Large intestine (tissue), 3 donors: Measurements from ENCODE around the gene TPRA1. TPM values are rescaled to one million over a fixed set of nuclear protein-coding genes. Genes with fewer than 3 reads are reported as not detected.

Experiments used
- DNase-seq, 2 donors: peaks; one replicate each; pipeline versions ENCODE4 v3.0.0 to v3.0.0-alpha.2; 2013
- H3K27ac ChIP-seq: one replicate; pipeline ENCODE4 v1.5.1; 2013; ENCODE audit warnings: low read length
- H3K27me3 ChIP-seq: 2 replicates; pipeline ENCODE4 v1.6.1; 2013; ENCODE audit warnings: low read length; ENCODE audit not compliant: control insufficient read depth, insufficient read depth
- H3K36me3 ChIP-seq: 2 replicates; pipeline ENCODE4 v1.6.1; 2013; ENCODE audit warnings: low read length; ENCODE audit not compliant: control insufficient read depth, insufficient read depth
- H3K4me1 ChIP-seq: one replicate; pipeline ENCODE4 v1.6.1; 2013; ENCODE audit warnings: low read length; ENCODE audit not compliant: control insufficient read depth, insufficient read depth
- H3K4me3 ChIP-seq: one replicate; pipeline ENCODE4 v1.5.1; 2013; ENCODE audit warnings: low read length
- H3K9me3 ChIP-seq: one replicate; pipeline ENCODE4 v1.6.1; 2013; ENCODE audit warnings: mild to moderate bottlenecking, low read depth, low read length, moderate library complexity; ENCODE audit not compliant: control insufficient read depth
- WGBS: methylation state at CpG from one replicate; pipeline ENCODE4 v1.1.5; 2013; ENCODE audit warnings: low lambda C conversion rate; ENCODE audit not compliant: insufficient coverage; 5-methylcytosine and 5-hydroxymethylcytosine counted together
- polyA plus RNA-seq: library from polyadenylated mRNA; unstranded; fragments of 120-200 nt; gene quantifications from one replicate; pipeline ENCODE4 v1.2.1, GENCODE V29; 2013

The TPRA1 gene
- polyA plus RNA-seq, 1 donor = 23.8 TPM

GRCh38 chr3:127616836-127617605 is 26.5 kb upstream of the TPRA1 start:
- peaks cover 75% of the 10 kb centered on the region for H3K36me3 ChIP-seq
- no peak for DNase-seq
- H3K27ac ChIP-seq = no peak overlapping the region

GRCh38 chr3:127615631-127616305 is 25.2 kb upstream of the TPRA1 start:
- peaks cover 70% of the 10 kb centered on the region for H3K36me3 ChIP-seq
- H3K4me1 ChIP-seq = no peaks in the 10 kb centered on the region
- no CpG with 5 or more reads among the region's 6 CpGs for WGBS

More at GRCh38 chr3:127616836-127617605, 26.5 kb upstream of the TPRA1 start:
- no peaks in the 10 kb centered on the region for H3K27me3 ChIP-seq
- no CpG with 5 or more reads among the region's 26 CpGs for WGBS
- no peaks in the 10 kb centered on the region for H3K4me1 ChIP-seq
- no peak overlapping the region for H3K4me3 ChIP-seq
- no peaks in the 10 kb centered on the region for H3K9me3 ChIP-seq

DNA sequence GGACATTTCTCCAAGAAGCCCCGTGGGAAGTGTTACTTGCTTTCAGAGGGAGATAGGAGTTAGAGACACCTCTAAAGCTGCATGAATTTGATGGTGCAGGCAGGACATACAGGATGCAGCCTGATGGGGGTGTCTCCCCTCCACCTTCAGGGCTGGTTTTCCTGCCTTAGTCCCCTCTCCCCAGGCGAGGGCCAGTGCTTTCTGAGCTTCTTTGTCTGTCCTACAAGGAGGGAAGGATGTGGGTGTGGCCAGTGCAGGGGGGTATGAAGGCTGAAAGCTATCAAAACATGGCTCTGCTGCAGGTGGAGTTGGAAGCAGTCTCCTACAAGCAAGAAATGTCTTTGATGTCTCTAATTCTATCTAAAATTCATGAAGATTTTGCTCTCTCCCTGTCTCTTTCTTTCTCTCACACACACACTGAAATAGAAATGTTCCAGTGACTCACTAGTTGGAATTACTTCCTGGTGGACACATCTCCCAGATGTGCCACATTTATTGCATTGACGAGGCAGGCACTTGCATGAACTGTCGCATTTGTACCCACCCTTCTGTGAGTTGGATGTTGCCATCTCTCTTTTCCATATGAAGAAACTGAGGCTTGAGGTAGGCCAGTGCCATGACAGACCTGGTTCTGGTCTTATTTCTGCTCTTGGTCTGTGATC is 24.5 kb upstream of the TPRA1 start:
- Histone ChIP-seq H3K4me1 (no peaks in the 10 kb centered on the region), H3K27me3 (no peaks in the 10 kb centered on the region), H3K27ac (no peak overlapping the region), H3K9me3 (no peaks in the 10 kb centered on the region), H3K4me3 (no peak overlapping the region), H3K36me3 (peaks cover 69% of the 10 kb centered on the region)
- no peak for DNase-seq
- no CpG with 5 or more reads among the region's 4 CpGs for WGBS

More at GRCh38 chr3:127615631-127616305, 25.2 kb upstream of the TPRA1 start:
- no peak for DNase-seq
- H3K27me3 ChIP-seq = no peaks in the 10 kb centered on the region
- H3K4me3 ChIP-seq = no peak overlapping the region
- H3K27ac ChIP-seq = no peak overlapping the region
- no peaks in the 10 kb centered on the region for H3K9me3 ChIP-seq

DNA sequence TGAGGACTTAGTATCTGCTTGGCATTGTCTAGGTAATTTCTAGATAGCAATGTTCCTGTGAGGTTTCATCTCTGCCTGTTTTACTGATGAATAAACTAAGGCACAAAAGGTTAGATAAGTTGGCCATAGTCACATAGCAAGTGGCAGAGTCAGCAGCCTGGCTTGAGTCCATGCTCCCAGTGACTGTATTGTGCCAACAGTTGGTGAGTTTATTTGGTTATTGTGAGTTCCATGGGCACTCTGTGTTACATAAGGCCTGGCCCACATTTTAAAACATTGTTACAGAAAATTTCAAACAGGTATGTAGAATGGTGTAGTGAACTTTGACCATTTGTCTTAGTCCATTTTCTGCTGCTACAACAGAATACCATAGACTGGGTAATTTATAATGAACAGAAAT is 22.9 kb upstream of the TPRA1 start:
- Histone ChIP-seq H3K27me3 (no peaks in the 10 kb centered on the region), H3K4me3 (no peak overlapping the region), H3K36me3 (peaks cover 67% of the 10 kb centered on the region), H3K9me3 (no peaks in the 10 kb centered on the region), H3K27ac (no peak overlapping the region), H3K4me1 (no peaks in the 10 kb centered on the region)
- DNase-seq = no peak

DNA sequence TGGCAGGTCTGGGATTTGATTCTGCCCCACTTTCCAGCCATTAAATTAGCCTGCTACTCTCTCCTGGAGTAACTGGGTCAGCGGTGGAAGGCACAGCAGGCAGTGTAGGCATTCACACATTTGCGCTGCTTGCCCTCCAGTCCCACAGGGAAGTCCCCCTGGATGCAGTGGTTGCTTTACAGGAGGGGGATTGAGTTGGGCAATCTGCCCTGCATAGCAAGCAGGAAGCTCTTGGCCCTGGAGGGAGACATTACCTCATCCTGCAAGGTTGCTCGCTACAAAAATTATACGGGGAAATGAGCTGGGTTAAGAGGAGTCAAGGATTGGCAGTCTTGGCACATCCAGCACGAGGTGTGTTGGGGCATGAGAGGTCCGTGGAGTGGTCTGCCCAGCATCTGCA is 22.4 kb upstream of the TPRA1 start:
- H3K9me3 ChIP-seq = no peaks in the 10 kb centered on the region
- H3K4me1 ChIP-seq = no peaks in the 10 kb centered on the region
- no peak overlapping the region for H3K27ac ChIP-seq
- no CpG with 5 or more reads among the region's 6 CpGs for WGBS
- H3K36me3 ChIP-seq = peaks cover 67% of the 10 kb centered on the region
- H3K4me3 ChIP-seq = no peak overlapping the region
- H3K27me3 ChIP-seq = no peaks in the 10 kb centered on the region
- no peak for DNase-seq

DNA sequence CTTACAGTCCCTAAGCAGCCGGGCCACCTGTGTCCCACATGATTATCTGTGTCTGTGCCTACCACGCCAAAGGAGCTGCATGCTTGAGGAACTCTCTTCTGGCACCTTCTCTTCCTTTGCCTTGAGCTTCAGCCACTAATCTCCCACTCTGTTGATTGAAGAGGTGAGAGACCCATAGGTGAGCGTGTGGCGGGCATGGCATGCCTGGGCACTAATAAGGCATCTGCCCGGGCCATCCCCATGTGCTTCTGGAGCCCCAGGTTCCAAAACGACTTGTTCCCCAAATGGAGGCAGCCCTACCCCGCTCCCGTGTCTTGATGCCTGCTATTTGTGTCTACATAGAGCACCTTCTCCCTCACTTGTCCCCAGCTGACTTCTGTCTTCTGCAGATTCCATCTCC is 20.7 kb upstream of the TPRA1 start:
- Histone ChIP-seq H3K4me1 (no peaks in the 10 kb centered on the region), H3K4me3 (no peak overlapping the region), H3K36me3 (peaks cover 67% of the 10 kb centered on the region), H3K27ac (no peak overlapping the region), H3K9me3 (no peaks in the 10 kb centered on the region), H3K27me3 (no peaks in the 10 kb centered on the region)
- WGBS = 83% methylated on average over 1 of the region's 8 CpGs
- no peak for DNase-seq

DNA sequence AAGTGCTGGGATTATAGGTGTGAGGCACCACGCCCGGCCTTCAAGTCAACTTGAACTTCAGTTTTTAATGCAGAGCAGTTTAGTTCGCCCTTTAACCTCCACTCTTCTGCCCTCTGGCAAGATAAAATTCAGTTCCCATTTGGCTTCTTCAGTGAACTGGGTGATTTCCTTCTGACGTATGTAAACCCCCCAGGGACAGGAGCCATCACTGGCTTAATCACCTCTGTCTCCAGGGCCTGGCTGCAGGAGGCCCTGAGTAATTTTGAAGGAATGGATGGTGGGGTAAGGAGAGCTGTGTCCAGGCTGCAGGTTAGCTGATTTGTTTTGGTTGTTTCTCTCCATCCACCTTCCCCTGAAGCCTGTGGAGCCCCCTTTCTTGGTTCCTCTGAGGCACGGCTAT is 19.6 kb upstream of the TPRA1 start:
- no peak overlapping the region for H3K4me3 ChIP-seq
- 83% methylated on average over 1 of the region's 5 CpGs for WGBS
- H3K27me3 ChIP-seq = no peaks in the 10 kb centered on the region
- H3K4me1 ChIP-seq = no peaks in the 10 kb centered on the region
- H3K36me3 ChIP-seq = peaks cover 67% of the 10 kb centered on the region
- no peaks in the 10 kb centered on the region for H3K9me3 ChIP-seq
- no peak overlapping the region for H3K27ac ChIP-seq
- no peak for DNase-seq

GRCh38 chr3:127608362-127608718 is 17.8 kb upstream of the TPRA1 start:
- Histone ChIP-seq H3K36me3 (peaks cover 72% of the 10 kb centered on the region), H3K4me3 (no peak overlapping the region), H3K9me3 (peaks cover 4% of the 10 kb centered on the region), H3K27ac (no peak overlapping the region), H3K4me1 (no peaks in the 10 kb centered on the region), H3K27me3 (no peaks in the 10 kb centered on the region)
- no peak for DNase-seq
- WGBS = no CpG with 5 or more reads among the region's 14 CpGs

GRCh38 chr3:127607675-127608361 is 17.3 kb upstream of the TPRA1 start:
- Histone ChIP-seq H3K9me3 (peaks cover 4% of the 10 kb centered on the region), H3K4me3 (no peak overlapping the region), H3K4me1 (no peaks in the 10 kb centered on the region), H3K36me3 (peaks cover 68% of the 10 kb centered on the region), H3K27me3 (no peaks in the 10 kb centered on the region), H3K27ac (no peak overlapping the region)
- WGBS = no CpG with 5 or more reads among the region's 7 CpGs
- no peak for DNase-seq

DNA sequence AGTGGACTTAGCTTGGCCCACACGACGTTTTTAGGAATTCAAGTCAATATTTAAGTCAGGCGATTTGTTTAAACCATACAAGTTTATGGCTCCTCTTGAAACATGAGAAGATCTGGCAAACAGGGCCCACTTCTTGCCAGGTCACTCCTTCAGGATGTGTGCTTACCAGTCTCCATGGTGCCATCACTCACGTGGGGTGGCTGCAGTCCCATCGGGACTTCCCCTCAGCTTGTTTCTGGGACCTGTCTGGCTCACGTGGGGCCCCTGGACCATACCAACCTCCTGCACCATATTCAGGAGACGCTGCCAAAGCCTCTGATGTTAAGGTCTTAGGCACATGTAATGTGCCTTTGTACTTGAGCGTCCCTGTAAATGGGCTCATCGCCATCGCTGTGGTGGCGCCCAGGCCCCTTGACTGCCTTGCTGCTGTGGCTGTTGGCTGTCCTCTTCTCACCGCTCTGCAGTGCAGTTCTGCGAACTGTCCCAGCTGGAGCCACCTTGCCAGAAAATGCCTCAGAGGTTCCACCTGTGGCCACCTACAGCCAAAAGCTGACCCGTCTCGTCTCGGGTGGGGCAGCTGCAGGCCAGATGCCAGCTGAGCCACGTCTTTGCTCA is 16.6 kb upstream of the TPRA1 start:
- H3K4me3 ChIP-seq = no peak overlapping the region
- peaks cover 4% of the 10 kb centered on the region for H3K9me3 ChIP-seq
- peaks cover 71% of the 10 kb centered on the region for H3K36me3 ChIP-seq
- no peak for DNase-seq
- no peaks in the 10 kb centered on the region for H3K4me1 ChIP-seq
- WGBS = no CpG with 5 or more reads among the region's 17 CpGs
- H3K27ac ChIP-seq = no peak overlapping the region
- no peaks in the 10 kb centered on the region for H3K27me3 ChIP-seq
